ENCODE measurements around the gene MLLT6.

Gene MLLT6

DNA sequence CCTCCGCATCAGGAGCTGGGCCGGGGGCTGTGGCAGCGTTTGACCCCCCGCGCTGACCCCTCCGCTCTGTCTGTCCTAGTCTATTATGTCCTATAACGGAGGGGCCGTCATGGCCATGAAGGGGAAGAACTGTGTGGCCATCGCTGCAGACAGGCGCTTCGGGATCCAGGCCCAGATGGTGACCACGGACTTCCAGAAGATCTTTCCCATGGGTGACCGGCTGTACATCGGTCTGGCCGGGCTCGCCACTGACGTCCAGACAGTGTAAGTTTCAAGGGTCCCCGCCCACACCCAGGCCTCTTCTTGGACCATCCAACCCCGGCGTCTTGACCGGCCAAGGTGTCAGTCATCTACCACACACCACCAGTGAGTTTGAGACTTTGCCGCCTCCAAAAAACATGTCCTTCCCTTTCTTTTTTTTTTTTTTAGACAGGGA lies 48.0 kb downstream of the MLLT6 start:
- peak overlapping the region; percentile 95 for H3K4me3 ChIP-seq (ENCODE audit: low read depth, low read length)

DNA sequence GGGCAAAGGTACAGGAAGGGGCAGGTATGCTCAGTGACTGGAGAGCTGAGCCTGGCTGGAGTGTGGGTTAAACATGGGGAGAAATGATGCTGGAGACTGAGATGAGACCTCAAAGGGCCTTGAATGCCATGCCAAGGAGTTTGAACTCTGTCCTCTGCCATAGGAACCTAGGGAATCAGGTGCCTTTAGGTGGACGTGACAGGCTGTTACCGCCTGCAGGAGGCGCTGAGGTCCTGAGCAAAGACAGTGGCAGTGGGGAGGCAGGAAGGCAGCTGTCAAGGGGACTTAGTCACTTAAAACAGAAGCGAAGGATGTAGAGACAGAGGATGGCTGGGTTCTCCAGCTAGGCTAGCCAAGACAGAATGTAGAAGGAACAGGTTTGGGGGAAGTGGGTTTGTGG lies 56.5 kb downstream of the MLLT6 start:
- H3K4me3 ChIP-seq (ENCODE audit: low read depth, low read length): no peak overlapping the region

- H3K4me3 ChIP-seq (ENCODE audit: low read depth, low read length): no peak overlapping the region
These were observed 57.2 kb downstream of the MLLT6 start for GRCh38 chr17:38762231-38762630.

GRCh38 chr17:38766341-38766740 lies 61.3 kb downstream of the MLLT6 start:
- no peak overlapping the region for H3K4me3 ChIP-seq (ENCODE audit: low read depth, low read length)

DNA sequence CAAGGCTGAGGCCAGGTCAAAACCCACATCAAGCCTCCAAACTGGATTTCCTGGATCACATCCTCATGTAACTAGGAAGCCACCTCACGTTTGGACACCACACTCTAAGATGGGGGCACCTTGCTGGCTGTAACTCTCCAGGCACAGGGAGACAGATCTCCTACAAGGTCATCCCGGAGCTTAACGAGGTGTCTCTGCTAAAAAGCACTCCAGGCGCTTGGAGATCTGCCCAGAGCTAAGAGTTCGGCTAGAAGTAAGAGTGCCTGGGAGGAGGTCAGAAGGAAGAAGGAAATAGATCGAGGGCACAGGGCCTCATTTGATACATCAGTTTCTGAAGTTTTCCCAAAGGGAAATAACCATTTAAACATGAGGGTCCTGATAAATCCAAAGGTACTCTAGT lies 63.3 kb downstream of the MLLT6 start:
- no peak overlapping the region for H3K4me3 ChIP-seq (ENCODE audit: low read depth, low read length)

- H3K4me3 ChIP-seq (ENCODE audit: low read depth, low read length): no peak overlapping the region
These were observed 68.2 kb downstream of the MLLT6 start for GRCh38 chr17:38773258-38773657.

GRCh38 chr17:38777641-38778250 lies 72.7 kb downstream of the MLLT6 start:
- no peak overlapping the region for H3K4me3 ChIP-seq (ENCODE audit: low read depth, low read length)

All from iPS-11a (cell line).